Midbrain (tissue), 1 donor: Measurements from ENCODE around the gene EFCAB8.
"Not testable (repeated sequence)": the region's sequence is repeated elsewhere in the genome, so short reads cannot be mapped to it uniquely, and the experiment has no call there.

Source experiments
- DNase-seq: peaks from one replicate; lab custom pipeline; 2025; lab: John Stamatoyannopoulos, UW

Gene EFCAB8

GRCh38 chr20:32841174-32841573, 17.5 kb upstream of the EFCAB8 start:
- no peak for DNase-seq

GRCh38 chr20:32841632-32842031, 17.1 kb upstream of the EFCAB8 start:
- no peak for DNase-seq

GRCh38 chr20:32842688-32843524, 15.8 kb upstream of the EFCAB8 start:
- no peak for DNase-seq

- DNase-seq = no peak
These were observed 12.9 kb upstream of the EFCAB8 start for GRCh38 chr20:32845786-32846185.

DNA sequence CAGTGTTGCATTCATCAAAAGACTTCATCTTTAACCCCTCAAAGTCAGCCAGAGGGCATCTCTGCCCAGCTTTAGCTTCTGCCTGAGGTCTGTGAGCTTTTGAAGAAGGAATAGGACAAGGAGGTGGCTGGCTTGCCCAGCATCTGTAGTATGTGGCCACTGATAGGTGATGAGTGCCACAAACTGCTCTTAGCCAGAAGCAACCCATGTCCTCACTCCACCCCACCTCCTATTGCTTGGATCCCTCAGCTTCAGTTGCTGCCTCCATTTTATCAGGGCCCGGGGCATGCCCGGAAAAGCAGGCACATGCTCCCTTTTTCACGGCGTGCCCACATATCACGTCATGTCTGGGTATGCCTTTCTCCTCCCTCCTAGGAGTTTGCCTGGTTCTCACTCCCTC, 11.9 kb upstream of the EFCAB8 start:
- no peak for DNase-seq

GRCh38 chr20:32847964-32848363, 10.8 kb upstream of the EFCAB8 start:
- DNase-seq = no peak

DNA sequence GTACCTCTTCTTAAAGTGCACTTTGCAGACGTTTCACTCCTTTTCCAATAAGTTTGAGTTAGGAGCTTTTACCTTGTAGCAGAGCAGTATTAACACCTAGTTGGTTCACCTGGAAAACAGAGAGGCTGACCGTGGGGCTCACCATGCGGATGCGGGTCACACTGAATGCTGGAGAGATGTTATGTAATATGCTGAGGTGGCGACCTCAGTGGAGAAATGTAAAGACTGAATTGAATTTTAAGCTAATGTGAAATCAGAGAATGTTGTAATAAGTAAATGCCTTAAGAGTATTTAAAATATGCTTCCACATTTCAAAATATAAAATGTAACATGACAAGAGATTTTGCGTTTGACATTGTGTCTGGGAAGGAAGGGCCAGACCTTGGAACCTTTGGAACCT, 9.9 kb upstream of the EFCAB8 start:
- no peak for DNase-seq

GRCh38 chr20:32849577-32849976, 9.1 kb upstream of the EFCAB8 start:
- DNase-seq = no peak

DNA sequence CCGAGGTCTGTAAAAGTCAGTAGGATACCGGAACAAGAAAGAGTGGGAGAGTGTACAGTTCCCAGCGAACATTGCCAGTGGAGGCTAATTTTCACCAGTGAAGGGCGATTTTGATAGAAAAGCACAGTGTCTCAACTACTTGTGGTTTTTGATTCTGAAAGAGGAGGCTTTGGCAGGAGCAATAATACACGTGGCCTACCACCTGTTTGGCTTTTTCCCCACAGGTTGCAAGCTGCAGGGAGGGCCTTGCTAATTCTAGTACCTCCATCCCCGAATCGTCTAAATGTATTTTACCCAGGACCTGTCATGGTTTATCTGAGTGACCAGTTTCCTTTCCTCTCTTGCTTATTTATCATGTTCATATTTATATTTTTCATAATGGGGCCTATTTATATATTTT, 3.3 kb upstream of the EFCAB8 start:
- DNase-seq = no peak

DNA sequence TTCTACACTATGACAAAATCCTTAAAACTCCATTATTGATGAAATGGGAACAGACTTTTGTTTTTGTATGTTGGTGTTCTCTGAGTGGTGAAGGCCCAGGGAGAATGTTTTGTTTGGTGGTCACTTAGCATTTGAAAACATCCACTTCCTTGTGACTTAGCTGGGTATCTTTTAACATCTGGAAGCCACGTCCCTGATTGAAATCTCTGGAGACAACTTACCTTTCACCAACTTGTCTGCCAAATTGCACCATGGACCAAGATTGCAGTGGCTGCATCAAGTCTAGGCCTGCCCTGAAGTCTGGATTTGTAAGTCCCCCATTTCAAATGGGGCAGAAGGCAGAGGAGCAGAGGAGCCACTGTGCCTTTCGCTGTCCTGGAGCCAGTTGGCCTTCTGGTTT, 534 bp upstream of the EFCAB8 start:
- DNase-seq = no peak

DNA sequence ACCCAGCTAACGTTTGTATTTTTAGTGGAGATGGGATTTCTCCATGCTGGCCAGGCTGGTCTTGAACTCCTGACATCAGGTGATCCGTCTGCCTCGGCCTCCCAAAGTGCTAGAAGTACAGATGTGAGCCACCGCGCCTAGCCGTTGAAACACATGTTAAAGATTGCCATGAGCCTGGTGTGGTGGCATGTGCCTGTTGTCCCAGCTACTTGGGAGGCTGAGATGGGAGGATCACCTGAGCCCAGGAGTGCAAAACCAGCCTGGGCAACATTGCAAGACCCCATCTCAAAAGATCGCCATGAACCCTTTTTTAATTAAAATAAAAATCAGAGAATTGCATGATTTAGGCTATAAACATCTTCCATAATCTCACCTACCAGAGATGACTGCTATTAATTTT, 2.7 kb downstream of the EFCAB8 start:
- no peak for DNase-seq

- no peak for DNase-seq
These were observed 10.8 kb downstream of the EFCAB8 start for GRCh38 chr20:32869562-32869961.

DNA sequence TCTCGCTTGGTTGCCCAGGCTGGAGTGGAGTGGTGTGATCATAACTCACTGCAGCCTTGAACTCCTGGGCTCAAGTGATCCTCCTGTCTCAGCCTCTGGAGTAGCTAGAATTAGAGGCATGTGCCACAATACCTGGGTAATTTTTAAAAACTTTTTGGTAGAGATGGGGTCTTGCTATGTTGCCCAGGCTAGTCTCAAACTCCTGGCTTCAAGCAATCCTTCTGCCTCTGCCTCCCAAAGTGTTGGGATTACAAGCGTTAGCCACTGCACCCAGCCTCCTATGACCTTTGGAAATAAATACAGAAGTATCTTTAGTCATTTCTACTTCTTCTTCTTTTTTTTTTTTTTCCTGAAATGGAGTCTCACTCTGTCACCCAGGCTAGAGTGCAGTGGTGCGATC, 11.8 kb downstream of the EFCAB8 start:
- not testable (repeated sequence) for DNase-seq

DNA sequence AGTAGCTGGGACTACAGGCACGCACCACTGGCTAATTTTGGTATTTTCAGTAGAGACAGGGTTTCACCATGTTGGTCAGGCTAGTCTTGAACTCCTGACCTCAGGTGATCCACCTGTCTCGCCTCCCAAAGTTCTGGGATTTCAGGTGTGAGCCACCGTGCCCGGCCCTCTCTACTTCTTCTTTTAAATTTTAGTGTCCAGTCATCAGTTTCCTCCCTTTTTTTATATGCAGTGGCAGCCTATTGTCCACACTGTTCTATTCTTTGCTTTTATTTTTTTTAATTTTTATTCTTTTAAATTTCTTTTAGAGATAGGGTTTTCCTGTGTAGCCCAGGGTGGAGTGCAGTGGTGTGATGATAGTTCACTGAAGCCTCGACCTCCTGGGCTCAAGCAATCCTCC, 12.3 kb downstream of the EFCAB8 start:
- DNase-seq = no peak

- no peak for DNase-seq
These were observed 13.0 kb downstream of the EFCAB8 start for GRCh38 chr20:32871627-32872160.

DNA sequence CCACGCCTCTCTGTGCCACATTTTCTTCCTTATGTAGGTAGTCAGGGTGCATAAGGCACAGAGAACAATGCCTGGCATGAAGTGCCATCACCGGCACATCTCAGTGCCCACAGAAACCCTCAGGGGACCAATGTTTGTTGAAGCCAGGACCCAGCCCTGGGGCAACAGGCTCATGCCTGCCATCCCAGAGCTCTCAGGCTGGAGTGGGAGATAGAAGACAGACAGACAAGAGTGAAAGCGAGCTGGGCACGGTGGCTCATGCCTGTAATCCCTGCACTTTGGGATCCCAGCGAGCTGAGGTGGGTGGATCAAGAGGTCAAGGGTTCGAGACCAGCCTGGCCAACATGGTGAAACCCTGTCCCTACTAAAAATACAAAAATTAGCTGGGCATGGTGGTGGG, 13.5 kb downstream of the EFCAB8 start:
- DNase-seq = no peak

DNA sequence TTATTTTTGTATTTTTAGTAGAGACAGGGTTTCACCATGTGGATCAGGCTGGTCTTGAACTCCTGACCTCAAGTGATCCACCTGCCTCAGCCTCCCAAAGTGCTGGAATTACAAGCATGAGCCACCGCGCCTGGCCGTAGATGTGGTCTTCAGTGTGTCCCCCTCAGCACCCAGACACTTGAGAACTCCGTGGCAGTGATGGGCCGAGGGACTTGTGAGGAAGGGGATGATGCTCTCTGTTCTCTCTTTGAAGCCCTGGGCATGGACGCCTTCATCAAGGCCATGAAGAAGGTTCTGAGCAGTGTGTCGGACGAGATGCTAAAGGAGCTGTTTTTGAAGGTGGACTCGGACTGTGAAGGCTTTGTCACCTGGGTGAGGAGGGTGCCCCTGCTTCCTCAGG, 16.9 kb downstream of the EFCAB8 start:
- no peak for DNase-seq

- no peak for DNase-seq
These were observed 18.8 kb downstream of the EFCAB8 start for GRCh38 chr20:32877507-32877906.

DNA sequence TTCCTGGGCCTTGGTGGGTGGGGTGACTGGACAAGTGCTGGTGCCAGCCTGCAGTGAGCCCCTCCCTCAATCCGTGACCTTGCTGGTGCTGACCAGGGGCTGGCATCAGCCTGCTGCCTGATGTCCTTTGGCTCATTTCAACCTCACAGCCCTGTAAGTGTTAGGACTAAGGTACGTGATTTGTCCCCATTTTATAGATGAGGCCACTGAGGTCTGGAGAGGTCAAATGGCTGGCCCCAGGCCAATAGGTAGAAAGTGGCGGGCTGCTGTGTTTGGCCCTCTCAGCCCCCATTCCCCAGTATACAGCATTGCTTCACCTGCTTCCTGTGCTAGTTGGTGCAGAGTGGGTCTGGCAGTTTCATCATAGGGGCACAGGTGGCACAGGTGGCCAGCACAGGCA, 20.1 kb downstream of the EFCAB8 start:
- no peak for DNase-seq

DNA sequence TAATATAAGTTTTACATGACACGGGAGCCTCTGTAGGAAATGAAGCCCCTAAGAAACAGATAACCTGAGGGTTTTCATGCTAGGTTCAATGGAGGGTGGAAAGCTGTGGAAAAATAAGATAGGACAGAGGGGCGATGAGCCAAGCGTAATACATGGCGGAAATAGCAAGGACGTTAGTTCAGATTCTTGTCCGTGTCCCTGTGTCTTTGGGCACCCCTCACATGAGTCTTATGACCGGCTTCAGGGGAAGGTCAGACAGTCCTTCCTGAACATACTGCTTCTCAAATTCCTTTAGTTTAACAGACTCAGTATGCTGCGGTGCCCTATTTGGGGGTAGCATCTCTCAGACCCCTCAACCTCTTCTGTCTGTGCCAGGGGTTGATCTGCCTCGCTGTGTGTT, 20.8 kb downstream of the EFCAB8 start:
- no peak for DNase-seq

DNA sequence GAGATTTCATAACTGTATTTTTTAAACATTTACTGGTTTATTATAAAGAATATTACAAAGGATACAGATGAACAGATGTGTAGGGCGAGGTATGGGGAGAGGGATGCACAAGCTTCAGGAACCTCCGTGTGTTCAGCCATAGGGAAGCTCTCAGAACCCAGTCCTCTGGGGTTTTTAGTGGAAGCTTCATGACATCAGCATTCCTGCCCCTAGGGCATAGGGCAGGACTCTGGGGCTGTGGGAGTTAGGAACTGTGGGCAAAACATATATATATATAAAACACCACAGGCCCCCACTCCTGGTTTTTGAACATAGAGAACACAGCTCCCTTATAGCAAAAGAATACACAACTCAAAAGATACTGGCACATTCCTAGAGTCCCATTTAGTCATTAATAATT, 21.9 kb downstream of the EFCAB8 start:
- DNase-seq = no peak

GRCh38 chr20:32883081-32883480, 24.4 kb downstream of the EFCAB8 start:
- DNase-seq = no peak

DNA sequence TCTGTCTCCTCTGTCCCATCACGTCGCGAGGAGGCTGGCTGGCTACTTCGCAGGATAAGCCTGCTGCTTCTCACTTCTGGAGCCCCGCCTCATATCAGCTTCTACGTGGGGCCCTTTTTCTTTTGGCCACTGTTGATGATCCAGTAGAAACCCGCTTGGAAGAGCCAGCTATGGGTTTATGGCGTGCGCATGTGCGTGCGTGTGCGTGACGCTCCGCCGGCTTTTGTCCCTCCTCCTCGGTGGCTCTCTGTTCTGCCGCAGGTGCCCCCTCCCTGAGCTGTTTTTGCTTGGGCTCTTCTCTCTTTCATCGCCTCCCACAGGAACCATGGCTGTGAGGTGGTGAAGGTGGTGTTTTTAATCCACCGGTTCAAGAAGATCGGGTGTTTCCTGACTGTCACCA, 26.5 kb downstream of the EFCAB8 start:
- no peak for DNase-seq

- no peak for DNase-seq
These were observed 27.2 kb downstream of the EFCAB8 start for GRCh38 chr20:32885952-32886351.
